Measurements from ENCODE around the gene PPARGC1A.

The PPARGC1A gene

GRCh38 chr4:23889814-23890341 is at the start of gene PPARGC1A:
PPARGC1A (minus strand) TSS chr4:23890047; CDS start chr4:23889957, 90 bp downstream.
- DNase-seq, result peak; percentile 46

GRCh38 chr4:23938796-23939195 is 48.9 kb upstream of the PPARGC1A start:
- no peak for DNase-seq

DNA sequence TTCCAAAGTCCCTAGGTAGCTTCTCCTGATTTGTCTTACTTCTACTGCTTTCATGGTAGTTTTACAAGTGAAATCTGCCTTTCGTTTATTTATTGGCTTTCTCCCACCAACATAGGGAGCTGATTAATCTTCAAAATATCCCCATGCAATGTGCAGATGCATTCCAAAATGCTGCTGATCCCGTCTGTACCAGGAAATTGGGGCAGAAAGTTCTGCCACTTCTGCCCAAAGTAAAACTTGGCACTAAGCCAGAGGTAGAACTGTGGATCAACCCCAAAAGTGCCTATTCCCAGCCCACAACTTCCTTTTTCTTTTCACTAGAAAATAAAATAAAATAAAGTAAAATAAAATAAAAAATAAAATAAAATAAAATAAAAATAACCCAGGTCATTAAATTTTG is 47.3 kb upstream of the PPARGC1A start:
- no peak for DNase-seq

- DNase-seq, result peak; percentile 81
Measured at GRCh38 chr4:23934915-23935314, 45.1 kb upstream of the PPARGC1A start.

DNA sequence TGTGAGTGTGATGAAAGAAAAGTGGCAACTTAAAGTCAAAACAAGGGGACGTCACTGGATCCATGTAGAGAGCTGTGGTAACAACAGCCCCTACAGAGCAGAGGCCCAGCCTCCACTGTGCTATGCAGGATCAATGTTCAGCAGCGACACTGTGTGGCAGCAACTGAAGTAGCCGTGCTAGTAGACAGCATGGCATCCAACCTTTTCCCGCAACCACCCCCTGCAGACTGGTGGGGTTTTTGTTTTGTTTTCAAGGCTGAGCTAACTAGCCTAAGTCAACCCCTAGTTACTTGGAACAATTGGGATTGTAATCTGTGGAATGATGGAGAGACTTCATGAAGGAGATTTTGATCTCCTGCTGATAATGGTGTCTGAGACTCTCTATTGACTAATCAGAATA is 44.4 kb upstream of the PPARGC1A start:
- no peak for DNase-seq

DNA sequence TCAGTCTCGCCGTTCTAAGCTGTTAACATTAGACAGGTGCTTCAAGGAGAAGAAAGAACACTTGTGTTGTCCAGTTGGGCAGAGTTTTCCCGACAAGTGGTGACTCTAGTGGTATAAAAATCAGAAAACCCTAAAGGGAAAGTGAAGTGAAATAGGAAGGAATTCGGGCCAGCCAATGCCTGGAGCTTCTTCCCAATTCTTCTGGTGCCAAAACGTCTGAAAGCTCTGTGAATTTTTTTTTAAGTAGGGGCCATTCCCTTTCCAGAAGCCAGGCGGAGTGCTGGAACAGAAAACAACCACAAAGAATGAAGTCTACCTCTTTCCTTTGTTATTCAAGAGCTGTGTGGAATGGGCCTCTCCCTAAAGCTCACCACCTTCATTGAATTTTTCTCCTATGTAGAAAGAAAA is 43.1 kb upstream of the PPARGC1A start:
- peak; percentile 47 for DNase-seq

- DNase-seq, result no peak
Measured at GRCh38 chr4:23932186-23932585, 42.3 kb upstream of the PPARGC1A start.

GRCh38 chr4:23931489-23931830 is 41.6 kb upstream of the PPARGC1A start:
- DNase-seq, result no peak

- peak; percentile 65 for DNase-seq
Measured at GRCh38 chr4:23930750-23931488, 41.1 kb upstream of the PPARGC1A start.

GRCh38 chr4:23929248-23929647 is 39.4 kb upstream of the PPARGC1A start:
- DNase-seq, result no peak

DNA sequence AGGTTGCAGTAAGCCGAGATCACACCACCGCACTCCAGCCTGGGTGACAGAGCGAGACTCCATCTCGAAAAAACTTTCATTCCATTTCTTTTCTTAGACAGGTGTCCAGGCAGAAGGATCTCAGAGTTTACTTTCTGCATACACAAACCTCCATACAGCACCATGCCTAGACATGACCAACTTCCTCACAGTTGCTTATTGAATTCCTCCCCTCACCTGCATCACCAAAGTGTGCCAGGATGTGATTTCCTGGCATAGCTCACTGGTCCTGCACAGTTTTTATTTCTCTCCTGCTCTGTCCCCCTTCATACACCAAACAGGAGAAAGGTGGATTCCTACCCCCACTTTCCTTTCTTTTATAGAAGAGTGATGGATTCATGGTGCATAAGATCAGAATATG is 34.7 kb upstream of the PPARGC1A start:
- no peak for DNase-seq

DNA sequence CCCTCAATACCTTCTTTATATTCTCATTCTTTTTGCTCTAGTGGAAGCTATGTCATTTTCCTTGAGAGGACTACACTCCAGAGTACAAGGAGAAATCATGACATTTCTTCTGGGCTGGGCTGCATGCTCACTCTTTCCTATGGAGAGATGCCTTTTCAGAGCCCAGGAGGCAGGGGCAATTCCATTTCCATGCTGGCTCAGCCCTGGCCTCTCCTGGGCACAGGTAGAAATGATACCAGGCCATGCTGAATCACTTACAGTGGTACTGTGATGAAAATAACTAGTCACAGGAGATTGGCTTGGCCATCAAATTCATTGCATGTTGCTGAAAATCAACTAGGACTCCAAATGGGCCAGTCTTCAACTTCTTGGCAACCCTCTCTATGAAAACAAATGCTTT is 34.0 kb upstream of the PPARGC1A start:
- no peak for DNase-seq

- DNase-seq, result no peak
Measured at GRCh38 chr4:23923141-23923540, 33.3 kb upstream of the PPARGC1A start.

- no peak for DNase-seq
Measured at GRCh38 chr4:23922541-23923111, 32.8 kb upstream of the PPARGC1A start.

DNA sequence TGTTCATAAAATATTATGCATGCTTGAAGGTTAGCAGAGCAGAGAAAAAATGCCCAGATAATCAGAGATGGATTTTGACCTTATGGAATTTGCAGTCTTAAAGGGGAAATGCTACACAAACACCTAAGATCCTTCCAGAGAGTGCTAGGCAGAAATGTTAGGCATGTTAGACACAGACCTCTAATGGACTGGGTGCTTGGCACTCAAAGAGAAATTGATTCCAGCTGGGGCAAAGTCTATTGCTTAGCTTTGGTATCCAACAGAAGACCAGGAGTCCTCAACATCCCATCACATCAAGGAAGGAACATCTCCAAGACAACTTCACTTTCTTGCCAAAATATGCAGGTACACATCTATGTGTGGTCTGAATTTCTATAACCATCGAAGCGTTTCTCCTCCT is 32.2 kb upstream of the PPARGC1A start:
- no peak for DNase-seq

DNA sequence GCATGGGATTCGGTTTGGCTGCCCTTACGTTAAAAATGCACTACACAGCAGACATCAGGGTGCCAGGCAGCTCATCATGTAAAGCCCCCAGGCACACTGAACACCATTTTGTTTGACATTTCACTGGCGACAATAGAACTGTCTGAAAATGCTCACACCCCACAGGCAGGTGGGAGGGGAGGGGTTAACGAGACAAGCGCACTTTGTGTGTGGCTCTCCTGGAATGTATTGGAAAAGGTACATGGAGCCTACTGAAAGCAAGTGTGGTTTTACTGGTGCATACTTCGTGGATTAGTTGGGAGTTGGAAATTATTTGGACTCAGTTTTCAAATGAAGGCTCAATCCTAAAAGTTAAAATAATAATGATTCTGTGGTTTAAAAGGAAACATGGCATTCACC is 31.6 kb upstream of the PPARGC1A start:
- no peak for DNase-seq

- no peak for DNase-seq
Measured at GRCh38 chr4:23920716-23921446, 31.0 kb upstream of the PPARGC1A start.

DNA sequence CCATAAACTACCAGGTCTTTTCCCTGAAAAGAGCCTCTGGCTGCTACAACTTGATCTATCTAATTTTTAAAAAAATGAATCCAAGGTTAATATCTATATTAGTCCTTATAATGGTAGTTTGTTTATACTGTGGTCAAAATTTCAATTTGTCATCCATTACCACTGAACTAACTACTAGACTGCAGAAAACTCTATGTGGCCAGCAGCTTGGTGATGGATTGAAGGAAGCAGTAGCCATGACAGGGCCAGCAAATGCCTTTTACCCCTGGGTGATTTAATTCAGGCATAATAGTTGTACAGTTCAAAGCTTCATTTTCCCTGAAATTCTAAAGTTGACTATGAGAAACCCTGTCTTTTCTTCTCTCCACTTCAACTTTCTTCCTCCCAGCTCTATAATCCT is 30.4 kb upstream of the PPARGC1A start:
- no peak for DNase-seq

GRCh38 chr4:23916282-23916681 is 26.4 kb upstream of the PPARGC1A start:
- no peak for DNase-seq

DNA sequence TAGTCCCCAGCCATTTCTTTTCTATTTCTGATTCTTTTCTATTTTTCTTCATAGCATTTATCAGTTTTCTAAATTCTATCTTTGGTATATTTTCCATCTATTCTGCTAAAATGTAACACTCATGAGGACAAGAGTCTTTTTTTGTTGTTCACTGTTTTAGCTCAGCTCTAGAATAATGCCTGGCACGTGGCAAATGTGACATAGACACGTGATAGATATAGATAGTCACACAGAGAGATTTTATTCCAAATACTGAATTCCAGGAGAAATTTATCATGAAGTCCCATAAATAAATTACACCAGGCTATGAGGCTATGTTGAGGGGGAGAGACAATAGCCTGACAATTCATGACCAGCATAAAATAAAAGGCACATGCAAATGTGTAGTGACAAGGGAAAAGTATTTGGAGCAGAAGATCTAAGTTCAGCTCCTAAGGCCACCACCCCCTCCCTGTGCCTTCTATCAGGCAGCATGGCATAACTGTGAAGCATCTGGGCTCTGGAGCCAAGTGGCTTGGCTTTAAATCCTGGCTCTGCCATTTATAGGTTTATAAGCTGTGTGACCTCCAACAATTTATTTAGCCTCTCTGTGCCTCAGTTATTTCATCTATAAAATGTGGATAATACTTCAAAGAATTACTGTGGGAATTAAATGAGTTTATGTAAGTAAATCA is 25.7 kb upstream of the PPARGC1A start:
- no peak for DNase-seq

DNA sequence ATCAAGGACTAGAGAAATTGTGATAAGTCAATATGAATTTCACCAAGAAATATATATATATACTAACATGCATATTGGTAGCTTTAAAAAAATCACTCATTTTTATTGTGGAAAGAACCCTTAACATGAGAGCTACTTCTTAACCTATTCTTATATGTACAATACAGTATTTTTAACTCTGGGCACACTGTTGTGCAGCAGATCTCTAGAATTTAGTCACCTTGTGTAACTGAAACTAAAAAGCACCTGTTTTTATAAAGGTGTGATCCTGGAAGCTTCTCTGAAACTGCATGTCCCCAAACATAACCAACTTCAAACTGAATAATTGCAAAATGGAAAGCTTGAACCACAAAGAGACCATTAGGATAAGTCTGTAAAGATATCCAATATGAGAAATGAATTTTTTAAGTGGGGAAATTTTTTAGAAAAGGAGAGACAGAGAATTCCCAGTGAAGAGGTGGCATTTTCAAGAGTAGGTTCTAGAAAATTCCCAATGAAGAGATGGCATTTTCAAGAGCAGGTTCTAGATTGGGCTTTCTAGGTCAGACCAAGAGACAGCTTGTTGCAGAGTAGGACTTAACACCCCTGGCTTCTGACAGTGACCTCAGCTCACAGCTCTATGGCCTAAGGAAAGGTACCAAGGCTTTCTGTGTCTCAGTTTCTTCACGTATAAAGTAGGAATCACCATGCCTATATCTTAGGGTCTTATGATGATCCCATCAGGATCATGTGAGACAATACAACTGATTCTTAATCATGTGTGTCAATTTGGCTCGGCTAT is 22.0 kb upstream of the PPARGC1A start:
- no peak for DNase-seq

GRCh38 chr4:23909671-23910070 is 19.8 kb upstream of the PPARGC1A start:
- no peak for DNase-seq

DNA sequence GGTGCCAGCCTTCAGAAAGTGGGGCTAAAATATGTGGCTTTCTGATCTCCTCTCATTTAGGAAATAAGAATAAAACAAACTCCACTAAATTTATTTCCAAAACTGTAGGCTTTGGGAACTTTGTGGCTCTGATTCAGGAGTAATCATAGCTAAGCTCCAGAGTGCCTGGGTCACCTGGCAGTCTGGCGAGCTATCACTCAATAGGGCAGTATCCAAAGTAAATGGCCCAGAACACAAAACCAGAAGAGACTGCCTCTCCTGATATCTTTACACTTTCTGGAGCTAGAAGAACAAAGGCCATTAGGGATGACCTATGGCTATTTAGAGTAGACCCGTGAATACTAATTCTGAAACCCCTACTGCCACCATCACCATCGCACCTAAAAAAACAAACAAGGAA is 17.0 kb upstream of the PPARGC1A start:
- DNase-seq, result no peak
